ENCODE measurements around the gene NECAB3. TPM values are rescaled to one million over a fixed set of nuclear protein-coding genes. Genes with fewer than 3 reads are reported as not detected.

The NECAB3 gene
- total RNA-seq, 4 donors from 2014 or later = 17.1 to 30.8 (median 23.3) TPM

- TF ChIP-seq POLR2A (IDR thresholded peaks at IDR 0.05) = no peak
- TF ChIP-seq CTCF (IDR thresholded peaks at IDR 0.05) = no peak
- WGBS, 2 donors = 77 to 79% methylated on average over 8 of the region's 8 CpGs
- H3K4me3 ChIP-seq (ENCODE audit: low read depth, poor library complexity, severe bottlenecking) = no peak overlapping the region
- intact Hi-C loops (cut with DNase I; ENCODE audit: low total_unique reads) = no loop called here
- no peak for DNase-seq (ENCODE audit: low spot score in 2 of 2)
These were observed 2.5 kb downstream of the NECAB3 start for GRCh38 chr20:33671573-33672288.

- H3K4me3 ChIP-seq (ENCODE audit: low read depth, poor library complexity, severe bottlenecking) = no peak overlapping the region
- intact Hi-C loops (cut with DNase I; ENCODE audit: low total_unique reads) = no loop called here
- DNase-seq (ENCODE audit: low spot score in 2 of 2) = no peak
- no peak for TF ChIP-seq POLR2A (IDR thresholded peaks at IDR 0.05)
- TF ChIP-seq CTCF (IDR thresholded peaks at IDR 0.05) = no peak
- 82 to 88% methylated on average over 6 of the region's 6 CpGs for WGBS, 2 donors
These were observed 3.3 kb downstream of the NECAB3 start for GRCh38 chr20:33670715-33671499.

- WGBS, 2 donors = 66 to 69% methylated on average over 13 of the region's 13 CpGs
- DNase-seq (ENCODE audit: low spot score in 2 of 2) = no peak
- intact Hi-C loops (cut with DNase I; ENCODE audit: low total_unique reads) = no loop called here
- TF ChIP-seq POLR2A (IDR thresholded peaks at IDR 0.05) (no peak), CTCF (IDR thresholded peaks at IDR 0.05) (no peak)
- H3K4me3 ChIP-seq (ENCODE audit: low read depth, poor library complexity, severe bottlenecking) = no peak overlapping the region
These were observed 4.2 kb downstream of the NECAB3 start for GRCh38 chr20:33669873-33670640.

- intact Hi-C loops (cut with DNase I; ENCODE audit: low total_unique reads) = no loop called here
- H3K4me3 ChIP-seq (ENCODE audit: low read depth, poor library complexity, severe bottlenecking) = no peak overlapping the region
- no peak for DNase-seq (ENCODE audit: low spot score in 2 of 2)
- WGBS, 2 donors = 97% methylated on average over 5 of the region's 5 CpGs; no CpG with 5 or more reads in 1 of the 2 donors
- TF ChIP-seq CTCF (IDR thresholded peaks at IDR 0.05) (no peak), POLR2A (IDR thresholded peaks at IDR 0.05) (no peak)
These were observed 5.0 kb downstream of the NECAB3 start for GRCh38 chr20:33669224-33669623.

- intact Hi-C loops (cut with DNase I; ENCODE audit: low total_unique reads) = no loop called here
- no peak for DNase-seq (ENCODE audit: low spot score in 2 of 2)
- no peak for TF ChIP-seq CTCF (IDR thresholded peaks at IDR 0.05)
- no peak for TF ChIP-seq POLR2A (IDR thresholded peaks at IDR 0.05)
- 49 to 59% methylated on average over 12 to 13 of the region's 13 CpGs for WGBS, 2 donors
- H3K4me3 ChIP-seq (ENCODE audit: low read depth, poor library complexity, severe bottlenecking) = no peak overlapping the region
These were observed 5.6 kb downstream of the NECAB3 start for GRCh38 chr20:33668466-33669155.
